HepG2 (cell line): Measurements from ENCODE around the gene FAM118A. TPM values are rescaled to one million over a fixed set of nuclear protein-coding genes. Genes with fewer than 3 reads are reported as not detected.

Experiments
- ATF1 ChIP-seq: IDR thresholded peaks from 2 replicates; pipeline ENCODE4 v1.6.1; 2016; ENCODE audit warnings: mild to moderate bottlenecking, control low read depth
- BRCA1 ChIP-seq: sonication (generic); formaldehyde crosslinking; IDR thresholded peaks from 2 replicates; pipeline ENCODE4 v1.4.0; 2020; ENCODE audit warnings: missing genetic modification reagents
- CCDC6 ChIP-seq: sonication (generic); formaldehyde crosslinking; IDR thresholded peaks from 2 replicates; pipeline ENCODE4 v1.8.1; 2022; ENCODE audit warnings: mild to moderate bottlenecking, missing genetic modification reagents, moderate library complexity
- HNRNPK ChIP-seq: fragments of 200-400 bp; formaldehyde crosslinking; IDR thresholded peaks from 2 replicates; pipeline ENCODE4 v1.6.1; 2018; ENCODE audit warnings: low read length, low read depth, moderate library complexity, mild to moderate bottlenecking; ENCODE audit not compliant: poor library complexity, severe bottlenecking
- KDM5B ChIP-seq: sonication (generic); formaldehyde crosslinking; IDR thresholded peaks from 2 replicates; pipeline ENCODE4 v1.4.0; 2020; ENCODE audit warnings: missing genetic modification reagents, mild to moderate bottlenecking, borderline replicate concordance
- NFE2 ChIP-seq: sonication (generic); formaldehyde crosslinking; IDR thresholded peaks from 2 replicates; pipeline ENCODE4 v1.4.0; 2020; ENCODE audit warnings: missing genetic modification reagents
- NR2F1 ChIP-seq, 2 experiments: fragments of 450-650 bp in 1 of 2; formaldehyde crosslinking in 1 of 2; IDR thresholded peaks; 2 replicates each; pipeline versions ENCODE4 v1.5.0 to v1.6.1; 2016 to 2020; ENCODE audit warnings: mild to moderate bottlenecking in 1 of 2, missing compliant biosample characterization in 1 of 2, missing genetic modification reagents in 1 of 2, moderate library complexity in 1 of 2
- NR2F2 ChIP-seq: IDR thresholded peaks from 2 replicates; pipeline ENCODE4 v1.6.1; 2012; ENCODE audit warnings: low read depth, inconsistent platforms, borderline replicate concordance
- PAWR ChIP-seq: sonication (generic); formaldehyde crosslinking; IDR thresholded peaks from 2 replicates; pipeline ENCODE4 v1.4.0; 2020; ENCODE audit warnings: missing genetic modification reagents, mild to moderate bottlenecking, borderline replicate concordance
- PLRG1 ChIP-seq: fragments of 450-650 bp; conservative IDR thresholded peaks from 2 replicates; pipeline ENCODE4 v1.6.1; 2016
- PPARG ChIP-seq: conservative IDR thresholded peaks from 2 replicates; pipeline ENCODE4 v1.6.1; 2016; ENCODE audit warnings: missing biosample characterization, missing genetic modification reagents
- SIX4 ChIP-seq: sonication (generic); formaldehyde crosslinking; IDR thresholded peaks from 2 replicates; pipeline ENCODE4 v1.4.0; 2020; ENCODE audit warnings: missing genetic modification reagents
- SRSF4 ChIP-seq: fragments of 200-400 bp; formaldehyde crosslinking; IDR thresholded peaks from one replicate; pipeline ENCODE4 v1.6.1; 2018; ENCODE audit warnings: mild to moderate bottlenecking, low read depth, low read length, moderate library complexity; ENCODE audit not compliant: poor library complexity, severe bottlenecking
- ZFP36L1 ChIP-seq: sonication (generic); formaldehyde crosslinking; IDR thresholded peaks from 2 replicates; pipeline ENCODE4 v1.8.0; 2022; ENCODE audit warnings: mild to moderate bottlenecking, missing genetic modification reagents, moderate library complexity
- ZNF282 ChIP-seq: fragments of 450-650 bp; IDR thresholded peaks from 2 replicates; pipeline ENCODE4 v1.6.1; 2018; ENCODE audit not compliant: partially characterized antibody
- ZNF335 ChIP-seq: sonication (generic); formaldehyde crosslinking; IDR thresholded peaks from 2 replicates; pipeline ENCODE4 v1.4.0; 2020; ENCODE audit warnings: missing genetic modification reagents
- ZNF337 ChIP-seq: sonication (generic); formaldehyde crosslinking; IDR thresholded peaks from 2 replicates; pipeline ENCODE4 v1.5.1; 2020; ENCODE audit warnings: missing genetic modification reagents, low read depth, mild to moderate bottlenecking, borderline replicate concordance
- ZNF510 ChIP-seq: sonication (generic); formaldehyde crosslinking; IDR thresholded peaks from 2 replicates; pipeline ENCODE4 v1.4.0; 2020; ENCODE audit warnings: low read depth, mild to moderate bottlenecking, missing genetic modification reagents
- ZNF558 ChIP-seq: sonication (generic); formaldehyde crosslinking; IDR thresholded peaks from 2 replicates; pipeline ENCODE4 v1.9.0; 2022; ENCODE audit warnings: mild to moderate bottlenecking, missing genetic modification reagents, borderline replicate concordance
- ZSCAN30 ChIP-seq: sonication (generic); formaldehyde crosslinking; IDR thresholded peaks from 2 replicates; pipeline ENCODE4 v1.5.0; 2020; ENCODE audit warnings: mild to moderate bottlenecking, missing genetic modification reagents
- polyA plus RNA-seq, 8 experiments: library from polyadenylated mRNA; depleted of rRNA in 3 of 8; stranded (reverse) in 7 of 8; unstranded in 1 of 8; fragments of >200 nt; fragmentation: Illumina TruSeq in 4 of 8; extraction: Trizol in 4 of 8; gene quantifications; 2 replicates each; pipeline versions ENCODE4 v1.2.1 to v1.2.3, GENCODE V29; 2011 to 2016; ENCODE audit warnings: low read depth in 4 of 8, missing spikeins in 1 of 8, mixed read lengths in 1 of 8; ENCODE audit not compliant: insufficient read depth in 1 of 8
- total RNA-seq, 5 experiments: library from RNA; depleted of rRNA; stranded (reverse); fragments of >200 nt; fragmentation: Illumina TruSeq; extraction: Trizol; gene quantifications; 2 replicates each; pipeline ENCODE4 v1.2.3, GENCODE V29; 2016; ENCODE audit warnings: low read depth in 1 of 5
- TF ChIP-seq, protein P1 (sequence below): sonication (generic); formaldehyde crosslinking; IDR thresholded peaks from 2 replicates; pipeline ENCODE4 v1.4.0; 2020; ENCODE audit warnings: missing genetic modification reagents
- TF ChIP-seq, protein P2 (sequence below): sonication (generic); formaldehyde crosslinking; IDR thresholded peaks from 2 replicates; pipeline ENCODE4 v1.5.1; 2020; ENCODE audit warnings: missing genetic modification reagents, mild to moderate bottlenecking, borderline replicate concordance
- TF ChIP-seq, protein P3 (sequence below): IDR thresholded peaks from 2 replicates; pipeline ENCODE4 v1.4.0; 2020; ENCODE audit warnings: mild to moderate bottlenecking, missing genetic modification reagents

FAM118A gene
- total and polyA plus RNA-seq, 2 of the 13 experiments (the other 11 are each of a cell fraction or from before 2014, with no cell fraction given) = 36.7 to 48.2 TPM

DNA sequence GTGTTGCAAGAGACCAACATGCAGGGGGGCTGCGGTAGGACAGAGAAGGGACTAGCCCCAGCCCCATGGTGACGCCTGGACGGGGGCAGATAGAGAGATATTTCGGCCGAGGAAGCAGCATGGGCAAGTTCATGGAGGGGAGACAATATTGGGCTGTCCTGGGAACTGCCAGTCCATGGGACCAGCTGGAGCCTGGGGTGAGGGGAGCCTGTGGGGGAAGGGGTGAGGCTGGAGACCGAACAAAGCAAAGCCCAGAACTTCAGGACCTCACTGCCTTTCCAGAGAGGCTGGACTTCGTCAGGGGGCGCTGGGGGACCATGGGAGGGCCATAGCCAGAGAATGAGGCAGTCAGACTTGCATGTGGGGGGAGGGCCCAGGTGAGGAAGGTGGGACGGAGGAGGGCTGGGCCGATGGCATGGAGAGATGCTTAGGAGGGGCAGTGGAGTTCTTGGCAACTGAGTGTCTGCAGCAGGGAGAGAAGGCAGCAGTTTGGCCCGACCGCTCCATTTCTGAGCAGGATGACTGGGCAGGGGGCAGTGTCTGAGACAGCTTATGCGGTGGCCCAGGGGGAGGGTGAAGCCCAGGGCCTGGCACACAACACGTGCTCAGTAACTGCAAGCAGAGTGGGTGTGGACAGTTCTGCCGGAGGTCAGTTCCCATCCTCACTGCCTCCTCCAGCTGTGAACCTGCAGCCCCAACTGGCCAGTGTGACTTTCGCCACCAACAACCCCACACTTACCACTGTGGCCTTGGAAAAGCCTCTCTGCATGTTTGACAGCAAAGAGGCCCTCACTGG lies 24.3 kb upstream of the FAM118A start (continued):
- TF ChIP-seq ZNF337 (CRISPR knock-in tag) (no peak), KDM5B (CRISPR knock-in tag) (peak; percentile 16; the same call in 1 of the 2 replicates), ZSCAN30 (CRISPR knock-in tag) (no peak), HNRNPK (no peak), PPARG (CRISPR knock-in tag) (no peak), NR2F1 (CRISPR knock-in tag; IDR thresholded peaks at IDR 0.05) (no peak), NFE2 (CRISPR knock-in tag) (no peak), SIX4 (CRISPR knock-in tag) (no peak), PAWR (CRISPR knock-in tag) (no peak; the same call in 1 of the 2 replicates), ZNF510 (CRISPR knock-in tag) (no peak), BRCA1 (CRISPR knock-in tag) (no peak), PLRG1 (no peak), NR2F2 (no peak), ZFP36L1 (CRISPR knock-in tag) (no peak), ZNF282 (no peak), ATF1 (CRISPR knock-in tag) (no peak), CCDC6 (CRISPR knock-in tag) (peak; percentile 61; the same call in 1 of the 2 replicates), ZNF558 (CRISPR knock-in tag) (no peak), ZNF335 (CRISPR knock-in tag) (no peak), SRSF4 (no peak)
- TF ChIP-seq, protein P1, sequence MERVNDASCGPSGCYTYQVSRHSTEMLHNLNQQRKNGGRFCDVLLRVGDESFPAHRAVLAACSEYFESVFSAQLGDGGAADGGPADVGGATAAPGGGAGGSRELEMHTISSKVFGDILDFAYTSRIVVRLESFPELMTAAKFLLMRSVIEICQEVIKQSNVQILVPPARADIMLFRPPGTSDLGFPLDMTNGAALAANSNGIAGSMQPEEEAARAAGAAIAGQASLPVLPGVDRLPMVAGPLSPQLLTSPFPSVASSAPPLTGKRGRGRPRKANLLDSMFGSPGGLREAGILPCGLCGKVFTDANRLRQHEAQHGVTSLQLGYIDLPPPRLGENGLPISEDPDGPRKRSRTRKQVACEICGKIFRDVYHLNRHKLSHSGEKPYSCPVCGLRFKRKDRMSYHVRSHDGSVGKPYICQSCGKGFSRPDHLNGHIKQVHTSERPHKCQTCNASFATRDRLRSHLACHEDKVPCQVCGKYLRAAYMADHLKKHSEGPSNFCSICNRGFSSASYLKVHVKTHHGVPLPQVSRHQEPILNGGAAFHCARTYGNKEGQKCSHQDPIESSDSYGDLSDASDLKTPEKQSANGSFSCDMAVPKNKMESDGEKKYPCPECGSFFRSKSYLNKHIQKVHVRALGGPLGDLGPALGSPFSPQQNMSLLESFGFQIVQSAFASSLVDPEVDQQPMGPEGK = peak; percentile 61
- TF ChIP-seq, protein P2, sequence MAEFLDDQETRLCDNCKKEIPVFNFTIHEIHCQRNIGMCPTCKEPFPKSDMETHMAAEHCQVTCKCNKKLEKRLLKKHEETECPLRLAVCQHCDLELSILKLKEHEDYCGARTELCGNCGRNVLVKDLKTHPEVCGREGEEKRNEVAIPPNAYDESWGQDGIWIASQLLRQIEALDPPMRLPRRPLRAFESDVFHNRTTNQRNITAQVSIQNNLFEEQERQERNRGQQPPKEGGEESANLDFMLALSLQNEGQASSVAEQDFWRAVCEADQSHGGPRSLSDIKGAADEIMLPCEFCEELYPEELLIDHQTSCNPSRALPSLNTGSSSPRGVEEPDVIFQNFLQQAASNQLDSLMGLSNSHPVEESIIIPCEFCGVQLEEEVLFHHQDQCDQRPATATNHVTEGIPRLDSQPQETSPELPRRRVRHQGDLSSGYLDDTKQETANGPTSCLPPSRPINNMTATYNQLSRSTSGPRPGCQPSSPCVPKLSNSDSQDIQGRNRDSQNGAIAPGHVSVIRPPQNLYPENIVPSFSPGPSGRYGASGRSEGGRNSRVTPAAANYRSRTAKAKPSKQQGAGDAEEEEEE (CRISPR knock-in tag) = no peak
- TF ChIP-seq, protein P3, sequence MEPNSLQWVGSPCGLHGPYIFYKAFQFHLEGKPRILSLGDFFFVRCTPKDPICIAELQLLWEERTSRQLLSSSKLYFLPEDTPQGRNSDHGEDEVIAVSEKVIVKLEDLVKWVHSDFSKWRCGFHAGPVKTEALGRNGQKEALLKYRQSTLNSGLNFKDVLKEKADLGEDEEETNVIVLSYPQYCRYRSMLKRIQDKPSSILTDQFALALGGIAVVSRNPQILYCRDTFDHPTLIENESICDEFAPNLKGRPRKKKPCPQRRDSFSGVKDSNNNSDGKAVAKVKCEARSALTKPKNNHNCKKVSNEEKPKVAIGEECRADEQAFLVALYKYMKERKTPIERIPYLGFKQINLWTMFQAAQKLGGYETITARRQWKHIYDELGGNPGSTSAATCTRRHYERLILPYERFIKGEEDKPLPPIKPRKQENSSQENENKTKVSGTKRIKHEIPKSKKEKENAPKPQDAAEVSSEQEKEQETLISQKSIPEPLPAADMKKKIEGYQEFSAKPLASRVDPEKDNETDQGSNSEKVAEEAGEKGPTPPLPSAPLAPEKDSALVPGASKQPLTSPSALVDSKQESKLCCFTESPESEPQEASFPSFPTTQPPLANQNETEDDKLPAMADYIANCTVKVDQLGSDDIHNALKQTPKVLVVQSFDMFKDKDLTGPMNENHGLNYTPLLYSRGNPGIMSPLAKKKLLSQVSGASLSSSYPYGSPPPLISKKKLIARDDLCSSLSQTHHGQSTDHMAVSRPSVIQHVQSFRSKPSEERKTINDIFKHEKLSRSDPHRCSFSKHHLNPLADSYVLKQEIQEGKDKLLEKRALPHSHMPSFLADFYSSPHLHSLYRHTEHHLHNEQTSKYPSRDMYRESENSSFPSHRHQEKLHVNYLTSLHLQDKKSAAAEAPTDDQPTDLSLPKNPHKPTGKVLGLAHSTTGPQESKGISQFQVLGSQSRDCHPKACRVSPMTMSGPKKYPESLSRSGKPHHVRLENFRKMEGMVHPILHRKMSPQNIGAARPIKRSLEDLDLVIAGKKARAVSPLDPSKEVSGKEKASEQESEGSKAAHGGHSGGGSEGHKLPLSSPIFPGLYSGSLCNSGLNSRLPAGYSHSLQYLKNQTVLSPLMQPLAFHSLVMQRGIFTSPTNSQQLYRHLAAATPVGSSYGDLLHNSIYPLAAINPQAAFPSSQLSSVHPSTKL (CRISPR knock-in tag) = peak; percentile 25; the same call in 1 of the 2 replicates
